RWPE2 (cell line): ENCODE measurements around the gene VEZT.

Experiments used
- ATAC-seq: fragments of 200-7000 bp; cut with Tn5 transposase; 3 replicates; pipeline ENCODE4 v1.9.1; 2021; ENCODE audit warnings: low read depth
- DNase-seq: peaks from one replicate; pipeline ENCODE4 v3.0.0-alpha.2; 2020; ENCODE audit warnings: low spot score
- H3K27ac ChIP-seq: fragments of 450-650 bp; 2 replicates; pipeline ENCODE4 v1.5.1; 2017; ENCODE audit warnings: mild to moderate bottlenecking; ENCODE audit not compliant: poor library complexity, severe bottlenecking
- H3K27me3 ChIP-seq: fragments of 250-450 bp; sonication (Bioruptor Pico); 2 replicates; pipeline ENCODE4 v1.5.1; 2021; ENCODE audit warnings: mild to moderate bottlenecking, moderate library complexity; ENCODE audit not compliant: insufficient read depth, poor library complexity, severe bottlenecking
- H3K36me3 ChIP-seq: fragments of 250-450 bp; sonication (Bioruptor Pico); 2 replicates; pipeline ENCODE4 v1.5.1; 2020; ENCODE audit warnings: low read depth, mild to moderate bottlenecking, moderate library complexity
- H3K4me1 ChIP-seq: fragments of 250-450 bp; sonication (Bioruptor Pico); 2 replicates; pipeline ENCODE4 v1.5.1; 2021; ENCODE audit warnings: mild to moderate bottlenecking, moderate library complexity; ENCODE audit not compliant: insufficient read depth, poor library complexity, severe bottlenecking
- H3K4me3 ChIP-seq: fragments of 250-450 bp; sonication (Bioruptor Pico); 2 replicates; pipeline ENCODE4 v1.5.1; 2021; ENCODE audit warnings: mild to moderate bottlenecking, moderate library complexity; ENCODE audit not compliant: severe bottlenecking
- H3K9me3 ChIP-seq: fragments of 250-450 bp; sonication (Bioruptor Pico); 2 replicates; pipeline ENCODE4 v1.5.1; 2021; ENCODE audit warnings: mild to moderate bottlenecking, moderate library complexity; ENCODE audit not compliant: severe bottlenecking
- CTCF ChIP-seq: fragments of 450-650 bp; IDR thresholded peaks from one replicate; pipeline ENCODE4 v1.5.1; 2017; ENCODE audit warnings: mild to moderate bottlenecking, moderate library complexity; ENCODE audit not compliant: poor library complexity, severe bottlenecking

The VEZT gene

DNA sequence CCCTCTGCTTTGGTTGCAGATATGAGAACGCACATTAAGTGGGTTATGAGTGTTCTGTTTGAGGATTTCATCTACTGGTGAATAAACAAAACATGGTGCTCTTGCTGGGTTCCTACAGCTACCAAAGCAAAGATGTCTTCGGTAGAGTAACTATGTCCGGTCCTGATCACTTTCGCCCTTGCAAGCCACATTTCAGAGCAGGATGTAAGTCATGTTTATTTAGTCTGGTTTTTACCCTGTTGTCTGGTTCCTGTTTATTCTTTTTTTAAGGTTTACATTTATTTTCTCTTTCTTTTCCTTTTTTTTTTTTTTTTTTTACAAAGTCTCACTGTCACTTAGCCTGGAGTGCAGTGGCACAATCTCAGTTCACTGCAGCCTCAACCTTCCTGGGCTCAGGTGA, 99.2 kb downstream of the VEZT start:
- H3K27ac ChIP-seq: peak overlapping the region; percentile 70

GRCh38 chr12:95318071-95318545, 100.5 kb downstream of the VEZT start:
- Histone ChIP-seq H3K4me3 (no peak overlapping the region), H3K27ac (peak overlapping the region; percentile 70), H3K36me3 (no peaks in the 10 kb centered on the region), H3K9me3 (no peaks in the 10 kb centered on the region), H3K4me1 (peaks cover 16% of the 10 kb centered on the region), H3K27me3 (no peaks in the 10 kb centered on the region)
- ATAC-seq: peak; percentile 87
- DNase-seq: no peak
- no peak for TF ChIP-seq CTCF

More for the DNA sequence above, 99.2 kb downstream of the VEZT start:
- DNase-seq (no peak), ATAC-seq (no peak)
- Histone ChIP-seq H3K36me3 (no peaks in the 10 kb centered on the region), H3K4me3 (no peak overlapping the region), H3K9me3 (no peaks in the 10 kb centered on the region), H3K27me3 (no peaks in the 10 kb centered on the region), H3K4me1 (peaks cover 16% of the 10 kb centered on the region)
- TF ChIP-seq CTCF: no peak

- DNase-seq (no peak), ATAC-seq (no peak)
- no peak overlapping the region for H3K27ac ChIP-seq
- H3K4me1 ChIP-seq: peaks cover 16% of the 10 kb centered on the region
- no peak for TF ChIP-seq CTCF
- H3K36me3 ChIP-seq: no peaks in the 10 kb centered on the region
- no peaks in the 10 kb centered on the region for H3K9me3 ChIP-seq
- no peak overlapping the region for H3K4me3 ChIP-seq
- H3K27me3 ChIP-seq: no peaks in the 10 kb centered on the region
Measured at GRCh38 chr12:95319694-95320331, 102.2 kb downstream of the VEZT start.

DNA sequence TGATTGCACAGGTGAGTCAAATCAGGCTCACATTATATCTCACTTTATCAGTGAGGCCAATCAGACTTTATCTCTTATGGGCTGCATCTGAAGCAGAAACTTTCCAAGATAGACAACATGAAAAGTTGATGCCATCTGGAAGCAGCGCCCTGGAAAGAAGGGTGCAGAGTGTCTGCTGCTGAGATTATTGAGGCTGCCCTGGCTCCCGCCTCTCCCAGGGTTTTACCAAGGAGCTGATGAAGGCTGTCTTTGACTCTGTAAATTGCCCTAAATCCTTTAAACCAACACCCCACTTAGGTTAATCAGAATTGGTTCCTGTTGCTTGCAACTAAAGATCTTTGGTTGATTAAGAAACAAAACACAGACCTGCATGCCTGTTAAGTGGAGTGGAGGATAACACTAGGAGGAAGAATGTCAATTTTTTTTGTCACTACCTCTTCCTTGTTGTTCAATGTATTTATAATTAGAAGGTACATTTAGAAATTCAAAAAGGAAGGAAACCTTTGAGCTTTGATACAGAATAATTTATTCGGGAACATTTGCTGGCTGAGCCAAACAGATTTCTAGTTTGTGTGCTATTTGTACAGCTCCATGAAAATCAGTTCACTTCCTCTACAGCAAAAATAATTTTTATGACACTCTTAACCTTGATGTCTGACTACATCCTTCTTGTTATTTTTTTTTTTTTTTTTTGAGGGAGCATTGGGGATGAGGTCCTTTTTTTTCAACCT, 104.1 kb downstream of the VEZT start:
- ATAC-seq (no peak), DNase-seq (no peak)
- Histone ChIP-seq H3K27me3 (no peaks in the 10 kb centered on the region), H3K27ac (no peak overlapping the region), H3K36me3 (no peaks in the 10 kb centered on the region), H3K4me3 (no peak overlapping the region), H3K4me1 (peaks cover 23% of the 10 kb centered on the region), H3K9me3 (no peaks in the 10 kb centered on the region)
- no peak for TF ChIP-seq CTCF

- Histone ChIP-seq H3K27ac (no peak overlapping the region), H3K27me3 (no peaks in the 10 kb centered on the region)
- DNase-seq: no peak
Measured at GRCh38 chr12:95322326-95322725, 104.7 kb downstream of the VEZT start.

More at GRCh38 chr12:95322326-95322725, 104.7 kb downstream of the VEZT start:
- no peak overlapping the region for H3K4me3 ChIP-seq
- no peaks in the 10 kb centered on the region for H3K36me3 ChIP-seq
- ATAC-seq: no peak
- H3K9me3 ChIP-seq: no peaks in the 10 kb centered on the region
- H3K4me1 ChIP-seq: peaks cover 25% of the 10 kb centered on the region
- no peak for TF ChIP-seq CTCF
